Liver (tissue), 9 donors: ENCODE results near the gene FRMD6. TPM values are rescaled to one million over a fixed set of nuclear protein-coding genes. Genes with fewer than 3 reads are reported as not detected.
A peak's percentile ranks its signal among the peaks of the same experiment; 100 is the strongest.

Source experiments
- DNase-seq: peaks from one replicate; pipeline ENCODE4 v3.0.0-alpha.2; 2017; ENCODE audit warnings: low spot score
- H3K27ac ChIP-seq, 2 donors: one replicate each; pipeline ENCODE4 v1.7.0; 2013; ENCODE audit warnings: inconsistent platforms in 2 of 2, low read length in 2 of 2, control low read depth in 1 of 2, low read depth in 1 of 2, mild to moderate bottlenecking in 1 of 2
- H3K27me3 ChIP-seq, 4 donors: one replicate each; pipeline versions ENCODE4 v1.6.1 to v1.7.0; 2013; ENCODE audit warnings: low read length in 3 of 4, inconsistent platforms in 1 of 4, mild to moderate bottlenecking in 1 of 4, moderate library complexity in 1 of 4; ENCODE audit not compliant: control insufficient read depth in 4 of 4, insufficient read depth in 4 of 4
- H3K36me3 ChIP-seq, 4 donors: one replicate each; pipeline versions ENCODE4 v1.6.1 to v1.7.0; 2013; ENCODE audit warnings: low read length in 3 of 4, mild to moderate bottlenecking in 3 of 4, low read depth in 1 of 4, moderate library complexity in 1 of 4; ENCODE audit not compliant: control insufficient read depth in 4 of 4, insufficient read depth in 3 of 4
- H3K4me1 ChIP-seq, 4 donors: one replicate each; pipeline versions ENCODE4 v1.6.1 to v1.7.0; 2013; ENCODE audit warnings: low read length in 3 of 4, mild to moderate bottlenecking in 3 of 4, moderate library complexity in 1 of 4; ENCODE audit not compliant: control insufficient read depth in 4 of 4, insufficient read depth in 4 of 4
- H3K4me3 ChIP-seq, 3 donors: one replicate each; pipeline versions ENCODE4 v1.6.1 to v1.7.0; 2013; ENCODE audit warnings: low read length in 3 of 3, control low read depth in 1 of 3, low read depth in 1 of 3, mild to moderate bottlenecking in 1 of 3
- H3K9ac ChIP-seq, 2 donors: one replicate each; pipeline ENCODE4 v1.7.0; 2013; ENCODE audit warnings: low read length in 2 of 2, mild to moderate bottlenecking in 2 of 2, moderate library complexity in 2 of 2, control low read depth in 1 of 2, low read depth in 1 of 2
- H3K9me3 ChIP-seq, 4 donors: one replicate each; pipeline versions ENCODE4 v1.6.1 to v1.7.0; 2013; ENCODE audit warnings: low read length in 3 of 4; ENCODE audit not compliant: control insufficient read depth in 4 of 4
- ATF3 ChIP-seq: IDR thresholded peaks from 2 replicates; pipeline ENCODE4 v1.6.1; 2016; ENCODE audit warnings: antibody characterized with exemption
- CTCF ChIP-seq: fragments of 150-350 bp; IDR thresholded peaks from 2 replicates; pipeline ENCODE4 v1.5.1; 2017; ENCODE audit warnings: improper control_type of control experiment, low read depth, low read length; ENCODE audit not compliant: missing input control
- EGR1 ChIP-seq, 2 donors: IDR thresholded peaks; 2 replicates each; pipeline ENCODE4 v1.6.1; 2016 to 2018; ENCODE audit warnings: antibody characterized with exemption in 2 of 2, low read depth in 2 of 2
- FOXA1 ChIP-seq: IDR thresholded peaks from 2 replicates; pipeline ENCODE4 v1.6.1; 2016; ENCODE audit warnings: antibody characterized with exemption
- FOXA2 ChIP-seq: IDR thresholded peaks from 2 replicates; pipeline ENCODE4 v1.6.1; 2016; ENCODE audit warnings: antibody characterized with exemption
- GABPA ChIP-seq, 2 donors: IDR thresholded peaks in 1 of 2; conservative IDR thresholded peaks in 1 of 2; 2 replicates each; pipeline ENCODE4 v1.6.1; 2016; ENCODE audit warnings: antibody characterized with exemption in 2 of 2, mild to moderate bottlenecking in 1 of 2, moderate library complexity in 1 of 2
- HNF4A ChIP-seq, 2 donors: conservative IDR thresholded peaks; 2 replicates each; pipeline ENCODE4 v1.6.1; 2016; ENCODE audit warnings: antibody characterized with exemption in 2 of 2, mild to moderate bottlenecking in 2 of 2
- HNF4G ChIP-seq: IDR thresholded peaks from 2 replicates; pipeline ENCODE4 v1.6.1; 2016; ENCODE audit warnings: antibody characterized with exemption
- MAX ChIP-seq: IDR thresholded peaks from 2 replicates; pipeline ENCODE4 v1.6.1; 2016; ENCODE audit warnings: antibody characterized with exemption
- NR2F2 ChIP-seq: IDR thresholded peaks from 2 replicates; pipeline ENCODE4 v1.6.1; 2016; ENCODE audit warnings: antibody characterized with exemption
- RAD21 ChIP-seq, 2 donors: IDR thresholded peaks; 2 replicates each; pipeline ENCODE4 v1.6.1; 2016; ENCODE audit warnings: antibody characterized with exemption in 2 of 2, mild to moderate bottlenecking in 2 of 2
- RXRA ChIP-seq, 2 donors: IDR thresholded peaks; 2 replicates each; pipeline ENCODE4 v1.6.1; 2017 to 2018; ENCODE audit warnings: antibody characterized with exemption in 2 of 2, mild to moderate bottlenecking in 1 of 2
- SP1 ChIP-seq: IDR thresholded peaks from 2 replicates; pipeline ENCODE4 v1.6.1; 2018; ENCODE audit warnings: antibody characterized with exemption, mild to moderate bottlenecking
- TAF1 ChIP-seq: conservative IDR thresholded peaks from 2 replicates; pipeline ENCODE4 v1.6.1; 2016; ENCODE audit warnings: antibody characterized with exemption, mild to moderate bottlenecking
- YY1 ChIP-seq: IDR thresholded peaks from 2 replicates; pipeline ENCODE4 v1.6.1; 2016; ENCODE audit warnings: antibody characterized with exemption, mild to moderate bottlenecking
- WGBS: extraction: QIAGEN DNeasy Blood & Tissue Kit; methylation state at CpG from one replicate; pipeline ENCODE4 v1.1.7; 2013; 5-methylcytosine and 5-hydroxymethylcytosine counted together
- polyA plus RNA-seq, 2 donors: library from polyadenylated mRNA; stranded (reverse) in 1 of 2; unstranded in 1 of 2; fragments of 200-250 nt in 1 of 2; fragments of >200 nt in 1 of 2; fragmentation: Nextera tagmentation in 1 of 2; extraction: Ambion mirVana in 1 of 2; gene quantifications; one replicate each; pipeline versions ENCODE4 v1.2.1 to v1.2.3, GENCODE V29; 2013 to 2015
- total RNA-seq, 2 donors: library from RNA; depleted of rRNA; stranded (reverse); fragments of >200 nt; gene quantifications; one replicate each; pipeline ENCODE4 v1.2.3, GENCODE V29; 2014
- donor health status: healthy.
- donor health status: healthy.
- donor health status: healthy.
- donor health status: healthy.
- donor health status: healthy.

Gene FRMD6
- total and polyA plus RNA-seq, 4 donors, result 2.4 to 10.0 (median 3.4) TPM

- no peak for DNase-seq
- TF ChIP-seq RAD21 (IDR thresholded peaks at IDR 0.05) (no peak), RXRA (IDR thresholded peaks at IDR 0.05) (no peak), ATF3 (no peak), TAF1 (no peak), FOXA2 (no peak), EGR1 (IDR thresholded peaks at IDR 0.05; ENCODE audit: low read depth in 2 of 2) (no peak), GABPA (IDR thresholded peaks at IDR 0.05 in 1 of 2, conservative IDR thresholded peaks at IDR 0.05 in 1 of 2) (no peak), MAX (no peak), HNF4G (no peak)
- Histone ChIP-seq H3K4me3 (no peak overlapping the region), H3K27me3 (peaks cover 0 to 2% (median 0%) of the 10 kb centered on the region in 4 donors), H3K27ac (no peak overlapping the region), H3K9me3 (no peaks in the 10 kb centered on the region), H3K4me1 (no peaks in the 10 kb centered on the region), H3K36me3 (no peaks in the 10 kb centered on the region), H3K9ac (no peak overlapping the region)
- 82% methylated on average over 19 of the region's 19 CpGs for WGBS
These were observed 122.5 kb downstream of the FRMD6 start for GRCh38 chr14:51774209-51774608.

GRCh38 chr14:51776102-51776894 is 124.6 kb downstream of the FRMD6 start:
- Histone ChIP-seq H3K4me1 (no peaks in the 10 kb centered on the region), H3K36me3 (no peaks in the 10 kb centered on the region), H3K9ac (no peak overlapping the region), H3K4me3 (no peak overlapping the region), H3K9me3 (no peaks in the 10 kb centered on the region), H3K27ac (no peak overlapping the region), H3K27me3 (peaks cover 0 to 3% (median under 1%) of the 10 kb centered on the region in 4 donors)
- 45% methylated on average over 13 of the region's 13 CpGs for WGBS
- peak; percentile 42 for DNase-seq
- TF ChIP-seq CTCF (peak; percentile 54), HNF4A (conservative IDR thresholded peaks at IDR 0.05) (no peak), FOXA1 (no peak), NR2F2 (no peak), MAX (no peak), YY1 (no peak), TAF1 (no peak), GABPA (IDR thresholded peaks at IDR 0.05 in 1 of 2, conservative IDR thresholded peaks at IDR 0.05 in 1 of 2) (no peak), RAD21 (IDR thresholded peaks at IDR 0.05) (peak; percentile 82 to 87), SP1 (no peak)
